Activated naive CD4-positive, alpha-beta T cell treated with anti-CD3 and anti-CD28 coated beads, Interleukin-2, amount 50 U/mL, for 72 hours (primary cell): ENCODE measurements around the gene PTRH1. TPM values are rescaled to one million over a fixed set of nuclear protein-coding genes. Genes with fewer than 3 reads are reported as not detected.

Source experiments
- ATAC-seq, 2 donors: fragments of 150-1000 bp; cut with Tn5 transposase; 2 replicates each; pipeline ENCODE4 v1.10.0; 2021; ENCODE audit warnings: mild to moderate bottlenecking in 2 of 2, moderate library complexity in 2 of 2
- DNase-seq, 2 donors: peaks; one replicate each; pipeline ENCODE4 v3.0.0; 2021 to 2022; ENCODE audit warnings: low spot score in 2 of 2
- H3K27ac Mint-ChIP-seq, 2 donors: one replicate each; pipeline ENCODE4 v1.8.0; 2022; ENCODE audit warnings: mild to moderate bottlenecking in 2 of 2, mixed read lengths in 2 of 2
- H3K36me3 Mint-ChIP-seq, 2 donors: one replicate each; pipeline ENCODE4 v1.8.0; 2022; ENCODE audit warnings: mixed read lengths in 2 of 2
- H3K9me3 Mint-ChIP-seq, 2 donors: one replicate each; pipeline ENCODE4 v1.8.0; 2022; ENCODE audit warnings: mixed read lengths in 2 of 2
- total RNA-seq, 2 donors: library from RNA; stranded (reverse); gene quantifications; one replicate each; pipeline ENCODE4 v1.2.3, GENCODE V29; 2022

PTRH1 gene
- total RNA-seq, 2 donors from 2014 or later, result 9.5 to 12.6 TPM

GRCh38 chr9:127746959-127747569 lies 31.6 kb upstream of the PTRH1 start:
- DNase-seq (no peak), ATAC-seq (peak; percentile 25 to 47)
- Mint-ChIP-seq H3K27ac (peak overlapping the region; percentile 31 to 80), H3K36me3 (peaks cover 5 to 10% of the 10 kb centered on the region in 2 donors), H3K9me3 (no peaks in the 10 kb centered on the region)

DNA sequence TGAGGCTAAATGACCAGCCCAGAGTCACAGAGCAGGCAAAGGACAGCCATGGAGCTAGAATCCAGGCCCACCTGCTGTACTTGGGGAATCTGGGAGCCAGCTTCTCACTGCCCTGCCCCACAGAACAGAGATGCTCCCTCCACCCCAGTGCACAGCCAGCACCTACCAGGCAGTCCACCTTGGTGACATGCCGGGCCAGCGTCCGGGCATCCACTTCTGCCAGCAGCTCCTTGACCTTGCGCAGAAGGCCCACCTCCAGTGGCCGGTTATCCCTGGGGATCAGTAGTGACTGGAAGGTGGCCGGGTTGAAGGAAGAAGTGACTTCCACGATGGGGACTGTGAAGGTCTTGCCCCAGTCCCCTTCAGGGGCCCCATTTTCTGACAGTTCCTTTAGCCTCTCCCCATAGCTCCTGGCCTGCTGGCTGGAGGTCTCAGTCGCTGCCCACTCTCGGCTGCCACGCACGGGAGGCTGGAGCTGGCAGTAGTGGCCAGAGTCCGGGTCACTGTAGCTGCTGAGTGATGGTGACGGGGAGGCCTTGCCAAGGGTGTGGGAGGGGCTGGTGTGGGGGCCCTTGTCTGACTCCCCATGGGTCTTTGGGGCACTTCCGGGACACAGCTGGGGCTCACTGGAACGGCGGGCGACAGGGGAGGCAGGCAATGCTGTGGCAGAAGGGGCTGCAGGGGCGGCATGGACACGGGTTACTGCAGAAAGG lies 29.1 kb upstream of the PTRH1 start:
- no peak for DNase-seq
- Mint-ChIP-seq H3K27ac (peak overlapping the region in 1 of 2 donors; percentile 56), H3K36me3 (peaks cover 4 to 5% of the 10 kb centered on the region in 2 donors), H3K9me3 (no peaks in the 10 kb centered on the region)
- ATAC-seq, result no peak

DNA sequence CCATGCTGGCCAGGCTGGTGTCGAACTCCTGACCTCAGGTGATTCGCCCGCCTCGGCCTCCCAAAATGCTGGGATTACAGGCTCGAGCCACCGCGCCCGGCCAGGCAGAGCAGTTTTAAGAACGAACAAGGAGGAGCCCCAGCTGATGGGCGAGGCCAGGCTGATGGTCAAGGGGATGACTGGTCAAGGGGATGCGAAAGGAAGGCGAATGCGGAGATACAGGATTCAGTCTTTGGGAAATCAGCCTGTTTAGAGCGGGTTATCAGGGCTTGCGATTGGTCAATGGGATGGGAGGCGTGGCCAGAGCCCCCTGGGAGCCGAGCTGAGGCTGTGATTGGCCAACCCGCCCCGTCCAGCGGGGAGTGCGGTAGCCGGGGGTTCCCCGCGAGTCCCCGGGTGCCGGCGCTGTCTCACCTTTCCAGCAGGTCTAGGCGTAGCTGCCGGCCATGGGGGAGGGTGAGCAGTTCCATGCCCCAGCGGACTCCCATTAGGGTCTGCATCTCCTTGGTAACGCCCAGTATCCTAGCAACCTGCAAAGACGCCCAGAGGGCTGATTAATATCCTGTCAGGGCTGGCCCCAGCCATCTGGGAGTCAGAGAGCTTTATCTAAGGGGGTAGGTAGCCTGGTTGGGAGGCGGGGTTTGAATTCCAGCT lies 27.1 kb upstream of the PTRH1 start:
- H3K27ac Mint-ChIP-seq, result no peak overlapping the region
- DNase-seq (no peak), ATAC-seq (no peak)
- no peaks in the 10 kb centered on the region for H3K9me3 Mint-ChIP-seq
- H3K36me3 Mint-ChIP-seq, result peaks cover 4 to 5% of the 10 kb centered on the region in 2 donors

DNA sequence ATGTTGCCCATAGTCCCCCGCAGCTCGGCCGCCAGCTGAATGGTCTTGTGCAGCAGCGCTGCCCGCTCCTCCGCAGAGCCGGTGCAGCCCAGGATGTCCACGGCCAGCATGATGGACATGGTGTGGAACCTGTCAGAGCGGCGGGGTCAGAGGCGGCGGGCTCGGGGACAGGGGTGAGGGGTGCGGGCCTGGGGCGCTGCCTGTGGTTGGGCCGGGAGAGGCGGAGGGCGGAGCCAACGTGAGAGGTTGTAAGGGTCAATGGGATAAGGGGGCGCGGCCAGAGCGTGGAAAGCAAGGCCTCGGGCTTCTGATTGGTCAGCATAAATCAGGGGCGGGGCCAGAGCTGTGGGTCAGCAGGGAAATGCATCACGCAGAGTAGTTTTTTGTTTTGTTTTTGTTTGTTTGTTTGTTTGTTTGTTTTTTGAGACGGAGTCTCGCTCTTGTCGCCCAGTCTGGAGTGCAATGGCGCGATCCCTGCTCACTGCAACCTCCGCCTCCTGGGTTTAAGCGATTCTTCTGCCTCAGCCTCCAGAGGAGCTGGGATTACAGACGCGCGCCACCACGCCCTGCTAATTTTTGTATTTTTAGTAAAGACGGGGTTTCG lies 26.5 kb upstream of the PTRH1 start:
- ATAC-seq (peak in 1 of 2 donors; percentile 15), DNase-seq (no peak)
- Mint-ChIP-seq H3K9me3 (no peaks in the 10 kb centered on the region), H3K36me3 (peaks cover 2 to 5% of the 10 kb centered on the region in 2 donors), H3K27ac (no peak overlapping the region)

DNA sequence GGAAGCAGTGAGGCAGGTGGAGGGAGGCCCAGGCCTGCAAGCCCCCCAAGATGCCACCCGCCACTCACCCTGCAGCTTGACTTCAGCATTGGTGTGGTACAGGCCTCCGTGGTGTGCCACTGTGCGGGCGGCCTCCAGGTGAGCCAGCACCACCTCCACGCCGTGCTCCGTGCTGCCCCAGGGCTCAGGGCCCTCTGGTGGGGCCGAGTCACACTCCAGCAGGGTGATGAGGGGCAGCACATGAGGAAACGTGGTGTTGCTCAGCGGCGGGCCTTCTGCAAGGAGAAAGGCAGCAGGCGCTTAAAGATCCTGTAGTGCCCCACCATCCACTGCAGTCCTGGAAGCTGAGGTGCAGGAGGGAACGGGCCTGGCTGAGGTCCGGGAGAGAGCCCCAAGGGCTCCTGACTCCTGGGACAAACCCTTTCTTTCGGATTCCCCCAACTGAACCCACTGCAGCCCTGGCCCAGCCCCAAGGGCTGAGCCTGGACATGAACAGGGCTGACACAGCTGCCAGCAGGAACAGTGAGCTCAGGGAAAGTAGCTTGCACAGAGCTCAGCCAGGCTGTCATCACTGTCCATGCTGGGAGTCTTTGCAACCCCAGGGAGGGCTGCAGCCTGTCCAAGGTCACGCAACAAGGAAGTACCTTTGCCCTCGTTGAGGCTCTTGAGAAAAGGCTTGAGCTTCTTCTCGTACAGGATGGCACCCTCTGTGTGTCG lies 24.3 kb upstream of the PTRH1 start:
- no peak for ATAC-seq
- no peaks in the 10 kb centered on the region for H3K9me3 Mint-ChIP-seq
- H3K27ac Mint-ChIP-seq, result peak overlapping the region in 1 of 2 donors; percentile 81
- DNase-seq, result no peak
- peaks cover 0 to 5% of the 10 kb centered on the region in 2 donors for H3K36me3 Mint-ChIP-seq

GRCh38 chr9:127738666-127739065 lies 23.2 kb upstream of the PTRH1 start:
- Mint-ChIP-seq H3K27ac (peak overlapping the region in 1 of 2 donors; percentile 22), H3K36me3 (peaks cover 0 to 5% of the 10 kb centered on the region in 2 donors), H3K9me3 (no peaks in the 10 kb centered on the region)
- ATAC-seq (no peak), DNase-seq (no peak)

- no peaks in the 10 kb centered on the region for H3K9me3 Mint-ChIP-seq
- H3K36me3 Mint-ChIP-seq, result no peaks in the 10 kb centered on the region
- peak overlapping the region; percentile 86 to 95 for H3K27ac Mint-ChIP-seq
- DNase-seq (no peak), ATAC-seq (no peak)
Observed at GRCh38 chr9:127735530-127736185, 20.2 kb upstream of the PTRH1 start.

GRCh38 chr9:127734747-127735529 lies 19.5 kb upstream of the PTRH1 start, which contains the start of gene TOR2A:
TSS of gene TOR2A (minus strand) at chr9:127735294. CDS start at chr9:127735270, 24 bp downstream.
- peak; percentile 93 to 95 for ATAC-seq
- peak; percentile 96 to 99 for DNase-seq
- no peaks in the 10 kb centered on the region for H3K9me3 Mint-ChIP-seq
- no peaks in the 10 kb centered on the region for H3K36me3 Mint-ChIP-seq
- peak within 1 kb of the TSS; percentile 86 to 95 for H3K27ac Mint-ChIP-seq

- Mint-ChIP-seq H3K36me3 (no peaks in the 10 kb centered on the region), H3K9me3 (no peaks in the 10 kb centered on the region), H3K27ac (peak overlapping the region; percentile 55 to 86)
- DNase-seq (no peak), ATAC-seq (no peak)
Observed at GRCh38 chr9:127734247-127734746, 18.8 kb upstream of the PTRH1 start.

DNA sequence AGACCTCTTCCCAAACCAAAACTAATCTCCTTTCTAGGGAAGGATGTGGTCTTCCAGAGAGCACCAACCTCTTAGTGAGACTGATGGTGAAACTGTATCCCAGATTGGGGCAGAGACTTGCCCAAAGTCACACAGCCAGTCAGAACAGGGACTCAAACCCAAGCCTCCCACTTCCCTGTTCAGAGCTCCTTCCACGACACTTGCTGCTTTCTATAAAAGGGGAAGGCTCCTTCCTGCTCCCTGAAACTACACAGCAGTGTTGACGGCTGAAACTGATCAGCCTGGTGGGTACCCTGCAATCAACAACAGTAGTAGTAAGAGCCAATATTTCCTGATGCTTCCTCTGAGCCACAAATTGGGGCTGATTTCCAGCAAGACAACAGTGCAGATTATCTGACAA lies 18.2 kb upstream of the PTRH1 start:
- DNase-seq, result no peak
- no peaks in the 10 kb centered on the region for H3K9me3 Mint-ChIP-seq
- peak overlapping the region; percentile 65 to 86 for H3K27ac Mint-ChIP-seq
- no peak for ATAC-seq
- no peaks in the 10 kb centered on the region for H3K36me3 Mint-ChIP-seq

- H3K9me3 Mint-ChIP-seq, result no peaks in the 10 kb centered on the region
- H3K36me3 Mint-ChIP-seq, result no peaks in the 10 kb centered on the region
- H3K27ac Mint-ChIP-seq, result no peak overlapping the region
- DNase-seq, result no peak
- no peak for ATAC-seq
Observed at GRCh38 chr9:127732444-127732843, 17.0 kb upstream of the PTRH1 start.

DNA sequence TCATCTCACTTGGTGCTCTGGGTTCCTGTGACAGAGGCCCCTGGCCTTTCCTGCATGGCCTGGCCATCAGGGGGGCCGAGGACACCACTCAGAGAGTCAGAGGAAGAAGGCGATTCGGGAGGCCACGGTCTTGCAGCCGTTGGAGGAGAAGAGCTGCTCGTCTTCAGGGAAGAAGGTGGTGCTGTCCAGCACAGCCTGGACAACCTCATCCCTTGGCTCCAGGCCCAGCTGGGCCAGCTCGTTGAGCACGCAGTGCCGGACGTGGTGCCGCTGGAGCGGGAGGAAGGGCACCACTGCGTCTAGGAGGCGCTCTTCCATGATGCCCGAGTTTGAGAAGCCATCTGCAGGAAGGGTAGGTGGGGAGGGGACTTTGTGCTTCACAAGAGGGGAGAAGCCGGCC lies 16.5 kb upstream of the PTRH1 start:
- H3K9me3 Mint-ChIP-seq, result no peaks in the 10 kb centered on the region
- peak overlapping the region in 1 of 2 donors; percentile 30 for H3K27ac Mint-ChIP-seq
- no peaks in the 10 kb centered on the region for H3K36me3 Mint-ChIP-seq
- DNase-seq (no peak), ATAC-seq (no peak)

DNA sequence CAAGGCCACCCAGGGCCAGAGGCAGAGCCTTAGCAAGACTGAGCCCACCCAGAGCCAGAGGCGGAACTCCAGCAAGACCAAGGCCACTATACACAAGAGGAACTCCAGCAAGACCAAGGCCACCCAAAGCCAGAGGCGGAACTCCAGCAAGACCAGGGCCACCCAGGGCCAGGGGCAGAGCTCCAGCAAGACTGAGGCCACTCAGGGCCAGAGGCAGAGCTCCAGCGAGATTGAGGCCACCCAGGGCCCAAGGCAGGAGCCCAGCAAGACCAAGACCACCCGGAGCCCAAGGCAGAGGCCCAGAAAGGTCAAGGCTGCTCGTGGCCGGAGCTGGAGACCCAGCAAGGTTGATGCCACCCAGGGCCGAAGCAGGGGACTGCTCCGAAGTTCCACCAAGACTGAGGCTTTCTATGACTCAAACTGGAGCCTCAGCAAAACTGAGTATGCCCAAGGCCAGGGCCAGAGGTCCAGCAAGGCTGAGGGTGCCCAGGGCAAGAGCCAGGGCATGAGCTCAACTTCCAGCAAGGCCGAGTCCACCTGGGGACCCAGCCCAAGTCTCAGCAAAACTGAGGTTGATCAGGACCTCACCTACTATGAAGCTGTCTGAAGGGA lies 15.4 kb upstream of the PTRH1 start:
- Mint-ChIP-seq H3K36me3 (no peaks in the 10 kb centered on the region), H3K27ac (peak overlapping the region in 1 of 2 donors; percentile 82), H3K9me3 (no peaks in the 10 kb centered on the region)
- DNase-seq (no peak), ATAC-seq (no peak)

DNA sequence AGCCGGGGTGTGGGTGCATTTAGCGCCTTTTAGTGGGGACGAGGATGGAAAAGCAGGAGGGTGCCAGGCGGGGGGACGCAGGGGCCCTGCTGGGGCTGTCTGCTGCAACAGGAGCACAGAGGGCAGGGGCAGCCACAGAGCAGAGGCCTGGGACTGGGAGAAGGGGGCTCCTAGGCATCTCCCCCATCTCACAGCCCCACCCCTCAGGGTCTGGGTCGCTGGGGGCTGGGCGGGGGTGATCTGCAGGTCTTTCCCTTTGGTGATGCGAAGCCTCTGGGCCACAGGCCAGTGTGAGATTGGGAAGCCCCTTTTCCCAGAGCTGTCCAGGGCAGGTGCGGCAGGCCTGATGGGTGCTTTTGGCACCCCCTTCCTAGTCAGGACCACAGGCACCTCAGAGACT lies 14.8 kb upstream of the PTRH1 start:
- ATAC-seq (no peak), DNase-seq (no peak)
- H3K9me3 Mint-ChIP-seq, result no peaks in the 10 kb centered on the region
- H3K36me3 Mint-ChIP-seq, result no peaks in the 10 kb centered on the region
- peak overlapping the region in 1 of 2 donors; percentile 82 for H3K27ac Mint-ChIP-seq
